Activated CD8-positive, alpha-beta memory T cell treated with anti-CD3 and anti-CD28 coated beads for 36 hours (primary cell): ENCODE measurements around the gene UBE2C. TPM values are rescaled to one million over a fixed set of nuclear protein-coding genes. Genes with fewer than 3 reads are reported as not detected.
"Not testable (repeated sequence)": the region's sequence is repeated elsewhere in the genome, so short reads cannot be mapped to it uniquely, and the experiment has no call there.

Experiments
- CTCF ChIA-PET: fragments of 350-600 bp; sonication (Branson Sonifier 250); formaldehyde crosslinking; loops from one replicate; lab custom pipeline; 2021; ENCODE audit warnings: antibody characterized with exemption; lab: Charles Lee
- POLR2A ChIA-PET: fragments of 350-600 bp; sonication (Branson Sonifier 250); formaldehyde crosslinking; loops from one replicate; lab custom pipeline; 2021; ENCODE audit warnings: antibody characterized with exemption; lab: Charles Lee
- total RNA-seq, 2 experiments: library from RNA; stranded (reverse); gene quantifications; one replicate each; pipeline ENCODE4 v1.2.3, GENCODE V29; 2021

The UBE2C gene
- total RNA-seq = 100 to 1,000 TPM; 137 to 140 TPM

DNA sequence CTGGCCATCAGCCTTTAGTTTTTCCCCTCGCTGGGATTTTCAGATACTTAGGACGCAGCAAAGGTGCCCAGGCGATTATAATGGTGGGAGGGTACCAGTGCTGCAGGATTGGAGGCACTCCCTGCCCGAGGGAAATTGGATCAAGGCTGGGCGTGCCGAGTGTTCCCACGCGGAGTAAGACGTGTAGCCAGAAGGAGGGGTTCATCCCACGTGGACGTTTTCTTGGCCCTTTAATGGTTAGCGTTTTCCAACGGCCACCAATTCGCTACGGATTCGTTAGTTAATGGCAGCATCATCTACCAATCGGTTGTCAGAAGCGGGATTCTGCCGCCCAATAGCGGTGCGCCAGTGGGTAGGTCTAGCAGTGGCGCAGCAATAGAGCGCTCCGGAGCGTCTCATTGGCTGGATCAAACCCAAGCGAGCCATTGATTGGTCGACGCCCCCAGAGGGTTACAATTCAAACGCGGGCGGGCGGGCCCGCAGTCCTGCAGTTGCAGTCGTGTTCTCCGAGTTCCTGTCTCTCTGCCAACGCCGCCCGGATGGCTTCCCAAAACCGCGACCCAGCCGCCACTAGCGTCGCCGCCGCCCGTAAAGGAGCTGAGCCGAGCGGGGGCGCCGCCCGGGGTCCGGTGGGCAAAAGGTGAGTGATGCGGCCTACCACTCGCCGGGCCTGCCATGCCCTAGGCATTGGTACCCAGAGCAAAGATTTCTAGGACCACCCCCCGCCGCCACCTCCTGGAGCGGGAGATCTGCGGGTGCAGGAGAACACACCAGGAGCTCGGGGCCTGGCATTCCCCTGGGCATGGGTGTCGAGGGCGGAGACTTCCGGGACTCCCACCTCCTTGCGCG lies at the start of gene UBE2C:
Gene UBE2C, plus strand, starts transcription at position 488 of the 849 bp plus-strand sequence. Its CDS starts 52 bp downstream, at position 540.
- CTCF ChIA-PET = interaction anchor here (1.0 to 2.1 kb wide), 4 partner anchors 10 to 77 kb away, joined by 3 to 13 read pairs (median 4); no protein-coding TSS in a partner anchor
- POLR2A ChIA-PET = interaction anchor here (0.6 to 0.7 kb wide), 5 partner anchors 10 to 122 kb away, joined by 3 to 4 read pairs (median 3); partner anchors contain the start of genes DNTTIP1, NEURL2, PCIF1 and WFDC3

DNA sequence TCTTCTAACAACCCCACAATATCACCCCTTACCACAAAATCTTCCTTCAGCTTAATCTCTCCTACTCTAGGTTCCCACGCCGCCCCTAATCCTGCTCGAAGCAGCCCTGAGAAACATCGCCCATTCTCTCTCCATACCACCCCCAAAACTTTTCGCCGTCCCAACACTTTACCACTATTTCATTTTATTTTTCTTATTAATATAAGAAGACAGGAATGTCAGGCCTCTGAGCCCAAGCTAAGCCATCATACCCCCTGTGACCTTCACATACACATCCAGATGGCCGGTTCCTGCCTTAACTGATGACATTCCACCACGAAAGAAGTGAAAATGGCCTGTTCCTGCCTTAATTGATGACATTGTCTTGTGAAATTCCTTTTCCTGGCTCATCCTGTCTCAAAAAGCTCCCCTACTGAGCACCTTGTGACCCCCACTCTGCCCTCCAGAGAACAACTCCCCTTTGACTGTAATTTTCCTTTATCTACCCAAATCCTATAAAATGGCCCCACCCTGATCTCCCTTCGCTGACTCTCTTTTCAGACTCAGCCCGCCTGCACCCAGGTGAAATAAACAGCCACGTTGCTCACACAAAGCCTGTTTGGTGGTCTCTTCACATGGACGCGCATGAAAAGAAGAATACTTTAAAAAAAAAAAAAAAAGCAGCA lies 47.7 kb upstream of the UBE2C start:
- CTCF ChIA-PET, POLR2A ChIA-PET: not testable (repeated sequence)

DNA sequence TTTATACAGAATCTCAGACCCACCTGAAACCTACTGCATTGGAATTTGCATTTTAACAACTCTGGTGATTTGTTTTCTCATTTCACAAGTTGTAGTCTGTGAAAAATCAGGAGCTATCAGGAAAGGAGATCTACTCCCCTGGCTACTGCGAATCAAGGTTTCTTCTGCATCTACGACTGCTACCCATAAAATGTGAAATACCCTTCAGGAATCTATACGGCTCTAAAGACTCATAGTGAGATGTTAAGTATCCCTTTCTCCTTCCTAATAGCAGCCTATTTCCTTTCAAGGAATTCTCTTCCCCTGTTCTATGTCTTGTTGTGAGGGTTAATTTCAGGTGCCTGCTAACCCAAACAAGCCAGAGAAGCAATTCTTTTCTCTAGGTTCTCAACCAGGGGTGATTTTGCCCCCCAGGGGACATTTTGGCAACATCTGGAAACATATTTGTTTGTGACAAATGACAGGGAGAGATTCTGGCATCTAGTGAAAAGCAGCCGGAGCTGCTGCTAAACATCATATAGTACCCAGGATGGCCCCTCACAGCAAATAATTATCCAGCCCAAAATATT lies 47.1 kb upstream of the UBE2C start:
- ChIA-PET CTCF (no interaction called here), POLR2A (no interaction called here)

DNA sequence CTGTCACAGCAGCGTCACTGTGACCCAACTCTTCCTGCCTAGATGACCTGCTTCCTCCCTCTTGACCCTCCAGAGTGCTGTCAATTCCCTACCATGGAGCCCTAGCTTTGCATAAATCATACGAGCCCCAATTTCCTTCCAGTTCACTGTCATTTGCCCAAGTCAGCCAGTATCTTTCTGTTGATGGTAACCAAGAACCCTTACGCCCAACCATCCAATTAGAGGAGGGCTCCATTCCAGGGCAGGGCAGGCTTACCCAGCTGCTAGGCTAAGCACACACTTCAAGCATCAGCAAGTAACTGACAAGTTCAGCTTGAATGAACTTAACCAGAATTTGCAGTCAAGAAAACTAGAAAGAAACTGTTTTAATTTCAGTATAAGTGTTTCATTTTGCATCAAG lies 46.5 kb upstream of the UBE2C start:
- ChIA-PET CTCF (no interaction called here), POLR2A (no interaction called here)

DNA sequence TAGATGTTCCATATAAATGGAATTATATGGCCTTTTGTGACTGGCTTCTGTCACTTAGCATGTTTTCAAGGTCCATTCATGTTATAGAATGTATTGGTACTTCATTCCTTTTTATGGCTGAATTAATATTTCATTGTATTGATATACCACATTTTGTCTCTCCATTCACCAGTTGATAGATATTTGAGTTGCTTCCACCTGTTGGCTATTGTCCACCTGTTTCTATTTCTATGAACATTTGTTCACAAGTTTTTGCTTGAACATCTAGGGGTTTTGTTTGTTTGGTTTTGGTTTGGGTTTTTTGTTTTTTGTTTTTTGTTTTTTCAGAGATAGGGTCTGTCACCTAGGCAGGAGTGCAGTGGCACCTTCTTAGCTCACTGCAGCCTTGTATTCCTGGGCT lies 44.0 kb upstream of the UBE2C start:
- CTCF ChIA-PET = no interaction called here
- POLR2A ChIA-PET = no interaction called here

DNA sequence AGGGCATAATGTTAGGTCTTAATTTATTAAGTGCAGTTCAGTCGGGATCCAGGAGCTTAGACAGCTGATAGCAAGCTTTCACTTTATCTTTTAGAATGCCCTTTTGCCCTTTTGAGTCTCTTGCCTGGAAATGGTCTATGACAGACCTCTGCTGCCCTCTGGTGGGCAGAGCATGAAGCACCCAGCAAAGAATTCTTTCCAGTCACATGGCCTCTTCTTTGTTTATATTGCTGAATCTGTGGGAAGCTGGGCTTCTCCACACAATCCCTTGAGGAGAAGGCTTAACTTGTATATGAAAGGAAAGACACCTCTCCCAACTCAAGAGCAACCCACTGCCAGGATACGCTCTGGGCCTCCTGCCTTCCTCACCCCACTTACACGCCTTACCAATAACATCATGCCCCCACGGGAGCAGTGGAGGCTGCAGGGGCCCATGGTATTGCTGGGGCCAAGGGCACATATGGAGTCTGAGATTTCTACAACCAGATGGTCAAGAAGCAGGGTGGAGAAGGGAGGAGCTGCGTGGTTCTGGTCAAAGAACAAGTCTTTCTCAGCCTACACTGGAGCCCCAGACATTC lies 41.2 kb upstream of the UBE2C start:
- ChIA-PET POLR2A (no interaction called here), CTCF (interaction anchor here (0.6 to 2.5 kb wide), 30 partner anchors 9 to 675 kb away, joined by 3 to 18 read pairs (median 3); partner anchors contain the start of genes DNTTIP1, PIGT, SYS1 and WFDC10A)

DNA sequence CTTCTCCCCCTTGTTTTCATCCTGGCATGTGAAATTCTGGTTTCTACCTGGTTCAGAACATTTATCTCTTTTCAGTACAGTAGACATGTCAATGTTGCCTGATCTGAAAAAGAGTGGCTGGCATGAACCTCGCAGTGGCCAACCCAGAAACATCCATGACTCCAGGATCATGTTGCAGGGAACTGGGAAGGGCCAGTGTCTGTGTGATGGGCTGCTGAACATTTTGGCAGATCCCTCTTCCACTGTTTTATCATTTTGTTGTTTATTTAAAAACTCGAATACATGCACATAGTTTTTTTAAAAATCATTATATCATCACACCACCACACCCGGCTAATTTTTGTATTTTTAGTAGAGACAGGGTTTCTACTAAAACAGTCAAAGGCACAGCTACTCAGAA lies 39.8 kb upstream of the UBE2C start:
- ChIA-PET CTCF (interaction anchor here (0.7 kb wide), 1 partner anchor 146 kb away, joined by 3 read pairs; no protein-coding TSS in a partner anchor), POLR2A (no interaction called here)

DNA sequence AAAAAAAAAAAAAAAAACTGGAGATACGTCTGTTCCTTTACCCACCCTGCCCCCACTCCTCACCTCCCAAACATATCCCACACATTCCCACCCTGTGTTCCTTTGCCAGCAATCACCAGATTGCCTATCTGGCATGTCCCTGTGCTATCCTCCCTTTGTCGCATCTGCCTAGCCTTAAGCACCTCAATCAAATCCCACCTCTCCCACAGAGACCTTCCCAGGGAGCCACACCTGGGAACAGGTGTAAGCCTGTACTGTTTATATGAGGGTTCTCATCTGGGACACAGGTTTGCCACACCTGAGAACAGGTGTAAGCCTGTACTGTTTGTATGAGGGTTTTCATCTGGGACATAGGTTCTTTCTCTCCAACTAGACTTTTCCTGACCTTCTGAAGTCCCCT lies 37.5 kb upstream of the UBE2C start:
- ChIA-PET CTCF (no interaction called here), POLR2A (no interaction called here)

DNA sequence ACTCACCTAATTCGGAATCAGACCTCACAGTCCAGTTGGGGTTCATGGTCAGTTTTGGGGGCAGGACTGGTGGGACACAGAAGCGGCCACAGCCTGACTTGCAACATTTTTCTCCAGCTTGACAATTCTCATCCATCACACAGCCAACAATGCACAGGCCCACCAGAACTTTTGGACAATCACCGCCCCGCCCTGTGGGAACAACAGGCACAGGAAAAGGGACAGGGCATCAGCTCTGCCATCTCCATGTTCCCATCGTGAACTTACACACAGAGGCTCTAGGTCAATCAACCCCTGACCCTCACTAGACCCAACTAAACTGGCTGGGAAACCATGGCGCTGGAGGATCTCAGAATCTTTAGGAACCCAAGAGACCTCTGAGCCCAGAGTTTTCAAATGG lies 37.0 kb upstream of the UBE2C start:
- POLR2A ChIA-PET = no interaction called here
- CTCF ChIA-PET = no interaction called here

DNA sequence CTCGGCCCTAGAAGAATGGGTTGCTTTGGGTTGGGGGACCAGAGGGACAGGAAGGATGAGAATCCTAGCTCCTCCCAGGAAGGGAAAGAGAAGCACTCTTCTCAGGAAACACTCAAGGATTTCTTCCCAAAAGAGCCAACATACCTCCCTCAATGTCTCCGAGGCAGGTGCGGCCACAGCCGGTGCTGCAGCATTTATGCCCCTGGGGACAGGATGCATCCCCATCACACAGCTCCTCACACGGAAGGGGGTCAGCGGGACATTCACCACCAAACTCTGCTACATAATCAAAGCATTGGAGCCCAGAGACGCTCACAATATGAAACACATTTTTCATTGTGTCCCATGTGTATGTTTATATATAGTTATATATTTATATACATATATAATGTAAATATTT lies 35.5 kb upstream of the UBE2C start:
- ChIA-PET POLR2A (no interaction called here), CTCF (no interaction called here)

DNA sequence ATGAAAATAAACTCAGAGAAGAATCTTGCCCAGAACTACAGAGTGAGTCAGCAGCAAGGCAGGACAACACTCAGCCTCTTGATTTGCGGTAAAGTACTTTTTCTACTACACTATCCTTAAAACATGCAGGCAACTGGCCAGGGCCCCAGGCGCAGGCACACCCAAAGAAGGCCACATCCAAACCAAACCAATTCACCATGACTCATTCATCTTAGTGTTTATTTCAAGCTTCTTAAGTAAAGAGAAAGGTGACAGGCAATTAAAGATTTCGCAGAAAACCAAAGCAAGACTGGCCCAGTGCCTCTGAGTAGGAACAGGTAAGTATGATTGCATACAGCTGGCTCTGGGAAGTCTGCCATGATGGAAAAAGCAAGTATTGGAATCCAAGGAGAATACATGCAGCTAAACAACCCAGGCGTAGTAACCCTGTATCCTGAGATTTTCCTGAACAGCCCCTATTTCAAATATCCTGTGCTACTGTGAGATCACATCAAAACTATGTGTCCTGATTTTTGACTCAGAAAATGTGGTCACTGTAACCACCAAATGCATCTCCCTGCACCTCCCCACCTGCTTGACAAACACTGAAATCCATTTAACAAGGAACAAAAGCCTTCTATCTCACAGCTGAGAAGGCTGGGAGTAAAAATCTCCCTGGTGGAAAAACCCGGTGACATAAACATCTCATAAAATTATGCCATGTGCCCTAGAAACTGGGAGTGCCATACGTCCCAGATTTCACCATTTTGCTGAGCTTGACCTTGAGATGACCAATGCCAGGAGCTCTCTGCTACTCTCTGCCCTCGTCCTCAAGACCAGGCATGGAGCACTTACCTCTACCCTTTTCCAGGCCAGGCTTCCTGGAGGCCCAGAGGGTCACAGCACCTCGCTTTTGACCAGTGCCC lies 33.2 kb upstream of the UBE2C start:
- POLR2A ChIA-PET = no interaction called here
- CTCF ChIA-PET = interaction anchor here (2.5 kb wide), 1 partner anchor 8 kb away, joined by 8 read pairs; no protein-coding TSS in a partner anchor

DNA sequence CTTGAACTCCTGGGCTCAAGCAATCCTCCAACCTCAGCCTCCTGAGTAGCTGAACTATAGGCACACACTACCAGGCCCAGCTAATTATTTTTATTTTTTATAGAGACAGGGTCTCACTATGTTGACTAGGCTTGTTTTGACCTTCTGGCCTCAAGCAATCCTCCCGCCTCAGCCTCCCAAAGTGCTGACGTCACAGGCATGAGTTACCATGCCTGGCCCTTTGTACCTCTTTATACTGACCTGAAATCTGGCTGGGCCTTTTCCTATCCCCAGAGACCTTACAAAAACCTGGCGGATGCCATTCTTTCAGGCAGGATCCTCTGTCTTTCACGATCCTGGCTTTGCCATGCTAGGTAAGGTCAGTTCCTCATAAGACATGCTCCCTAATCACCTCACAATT lies 32.3 kb upstream of the UBE2C start:
- ChIA-PET CTCF (interaction anchor here (2.5 kb wide), 1 partner anchor 9 kb away, joined by 8 read pairs; no protein-coding TSS in a partner anchor), POLR2A (no interaction called here)

DNA sequence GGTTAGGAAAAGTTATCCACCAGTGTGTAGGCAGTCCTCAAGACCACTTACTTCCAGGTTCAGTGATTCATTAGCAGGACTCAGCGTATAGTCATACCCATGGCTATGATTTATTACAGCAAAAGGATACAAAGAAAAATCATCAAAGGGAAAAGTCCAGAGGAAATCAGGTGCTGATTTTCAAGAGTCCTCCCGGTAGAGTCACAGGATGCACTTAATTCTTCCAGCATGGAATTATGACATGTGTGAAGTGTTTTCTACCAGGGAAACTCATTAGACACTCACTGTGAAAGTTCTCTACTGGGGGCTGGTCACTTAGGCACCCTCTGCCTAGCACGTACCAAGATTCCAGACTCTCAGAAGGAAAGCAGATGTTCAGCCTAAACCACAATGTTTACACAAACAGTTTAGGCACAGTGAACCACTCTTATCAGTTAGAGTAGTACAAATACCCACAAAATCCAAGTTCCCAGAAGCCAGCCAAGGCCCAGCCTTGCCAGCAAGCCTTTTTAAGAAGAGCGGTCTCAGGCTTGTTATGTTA lies 31.0 kb upstream of the UBE2C start:
- POLR2A ChIA-PET = no interaction called here
- CTCF ChIA-PET = interaction anchor here (0.7 kb wide), 1 partner anchor 12 kb away, joined by 4 read pairs; no protein-coding TSS in a partner anchor

DNA sequence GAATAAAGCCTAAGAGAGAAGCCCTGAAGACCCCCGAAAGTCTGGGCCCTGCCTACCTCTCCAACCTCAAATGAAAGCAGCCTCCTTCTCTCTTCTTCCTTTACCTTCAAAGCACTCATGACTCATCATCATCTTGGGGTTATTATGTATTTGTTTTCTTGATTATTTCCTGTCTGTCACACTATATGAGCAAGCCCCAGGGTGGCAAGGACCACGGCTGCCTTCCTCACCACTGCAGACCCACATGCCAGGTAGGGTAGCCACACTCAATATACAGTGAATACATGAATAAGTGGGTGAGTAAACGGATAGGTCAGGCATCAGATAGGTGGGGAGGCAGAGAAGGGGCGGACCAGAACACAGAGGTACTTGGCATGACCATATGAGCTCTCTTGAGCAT lies 29.6 kb upstream of the UBE2C start:
- CTCF ChIA-PET = interaction anchor here (2.2 kb wide), 1 partner anchor 12 kb away, joined by 11 read pairs; no protein-coding TSS in a partner anchor
- POLR2A ChIA-PET = no interaction called here

DNA sequence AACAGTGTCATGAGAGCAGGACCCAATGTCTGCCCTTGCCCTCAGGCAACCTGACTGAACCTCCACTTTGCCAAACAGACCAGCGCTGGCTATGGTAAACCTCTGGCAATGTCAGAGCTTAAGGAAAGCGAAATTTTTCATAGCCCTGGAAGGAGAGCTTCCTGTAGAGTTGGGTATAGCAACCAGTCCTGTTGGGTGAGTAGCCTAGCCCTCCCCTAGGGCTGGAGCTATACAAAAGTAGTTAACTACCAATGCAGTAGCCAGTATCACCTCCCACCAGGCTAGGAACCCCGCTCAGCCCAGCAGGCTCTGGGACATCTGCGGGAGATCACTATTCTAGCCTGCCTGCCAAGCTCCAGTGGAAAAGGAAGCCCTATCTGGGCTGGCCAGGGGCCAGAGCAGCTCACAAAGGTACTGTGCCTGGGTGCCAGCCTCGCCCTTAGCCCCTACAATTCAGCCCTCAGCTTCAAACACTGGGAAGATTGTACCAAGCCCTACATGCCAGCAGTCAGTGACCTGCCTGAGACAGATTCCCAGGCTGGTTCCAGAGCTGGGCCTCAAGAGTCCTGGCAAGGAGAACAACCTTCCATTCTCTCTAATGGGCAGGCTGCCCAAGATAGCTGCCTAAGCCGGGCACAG lies 28.7 kb upstream of the UBE2C start:
- CTCF ChIA-PET = interaction anchor here (0.8 to 2.2 kb wide), 2 partner anchors 13 to 341 kb away, joined by 3 to 11 read pairs; no protein-coding TSS in a partner anchor
- POLR2A ChIA-PET = no interaction called here

DNA sequence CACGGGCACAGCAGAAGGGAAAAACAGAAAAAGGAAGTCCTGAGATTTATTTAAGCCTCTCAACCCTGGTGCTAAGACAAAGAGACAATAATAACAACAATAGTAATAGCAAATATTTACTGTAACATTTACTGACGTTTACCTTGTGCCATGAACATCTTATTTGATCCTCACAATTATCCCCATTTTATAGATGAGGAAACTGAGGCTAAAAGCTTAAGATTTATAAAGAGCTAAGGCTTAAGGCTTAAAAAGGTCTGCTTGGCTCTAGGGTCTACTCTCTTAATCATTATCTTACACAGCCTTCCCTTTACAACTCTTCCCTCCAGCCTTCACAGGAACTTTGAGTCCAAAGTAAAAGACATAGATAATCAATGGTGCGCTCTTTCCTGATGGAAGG lies 24.1 kb upstream of the UBE2C start:
- ChIA-PET POLR2A (no interaction called here), CTCF (no interaction called here)

DNA sequence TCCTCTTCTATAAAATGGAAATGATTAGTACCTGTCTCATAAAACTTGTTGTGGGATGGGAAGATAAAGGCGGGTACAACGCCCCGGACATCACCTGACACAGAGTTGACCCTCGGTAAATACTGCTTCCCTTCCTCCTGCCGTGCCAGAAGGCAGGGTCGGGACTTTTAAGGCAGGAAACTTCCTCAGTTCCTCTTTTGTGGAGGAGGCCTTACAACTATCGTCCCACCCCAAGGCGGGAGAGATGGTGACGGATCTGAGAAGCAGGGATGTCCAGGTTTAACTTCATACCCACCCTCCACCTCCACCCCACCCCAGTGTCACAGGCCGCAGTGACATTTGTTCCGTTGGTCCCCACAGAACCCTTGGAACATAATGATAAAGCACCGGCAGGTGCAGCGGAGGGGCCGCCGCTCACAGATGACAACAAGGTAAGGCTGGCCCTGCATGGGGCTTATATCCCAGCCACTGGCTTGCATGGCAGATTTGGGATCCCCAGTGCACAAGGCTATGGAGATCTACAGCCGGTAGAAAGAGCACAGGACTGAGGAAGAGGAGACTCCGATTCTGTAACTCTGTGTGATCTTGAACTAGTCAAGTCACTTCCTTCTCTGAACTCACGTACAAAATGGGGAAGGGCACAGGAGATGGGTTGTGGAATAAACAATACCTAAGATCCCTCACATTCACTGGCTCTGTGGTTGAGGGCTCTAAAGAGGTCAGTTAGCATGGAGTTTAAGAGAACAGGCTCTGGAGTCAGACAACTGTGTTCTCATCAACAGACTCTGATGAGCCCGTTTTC lies 19.9 kb upstream of the UBE2C start:
- POLR2A ChIA-PET = interaction anchor here (0.6 to 1.0 kb wide), 2 partner anchors 12 to 419 kb away, joined by 3 to 4 read pairs; no protein-coding TSS in a partner anchor
- CTCF ChIA-PET = interaction anchor here (2.2 kb wide), 1 partner anchor 21 kb away, joined by 6 read pairs; no protein-coding TSS in a partner anchor
